ENCODE data around the gene THSD8. TPM values are rescaled to one million over a fixed set of nuclear protein-coding genes. Genes with fewer than 3 reads are reported as not detected.

The THSD8 gene
- total RNA-seq, 4 donors from 2014 or later: 4.8 TPM; not detected in 3

GRCh38 chr19:12833418-12833737 lies 31.5 kb downstream of the THSD8 start:
- Histone ChIP-seq H3K27me3 (peaks cover 0 to 97% of the 10 kb centered on the region in 2 donors), H3K36me3 (no peaks in the 10 kb centered on the region), H3K4me1 (peaks cover 0 to 38% (median 10%) of the 10 kb centered on the region in 4 donors), H3K9me3 (no peaks in the 10 kb centered on the region), H3K4me3 (peak overlapping the region in 3 of 4 donors; percentile 4 to 47 (median 32)), H3K27ac (no peak overlapping the region)
- no peak for TF ChIP-seq EP300 (IDR thresholded peaks at IDR 0.05)
- TF ChIP-seq POLR2A (IDR thresholded peaks at IDR 0.05): no peak
- TF ChIP-seq CTCF (IDR thresholded peaks at IDR 0.05): no peak
- 0 to 2% methylated on average over 3 to 5 of the region's 5 CpGs for WGBS, 2 donors
- no peak for DNase-seq (ENCODE audit: low spot score in 2 of 2)

- Histone ChIP-seq H3K4me1 (peaks cover 0 to 40% (median 15%) of the 10 kb centered on the region in 4 donors), H3K4me3 (peak overlapping the region in 3 of 4 donors; percentile 4 to 47 (median 32)), H3K36me3 (no peaks in the 10 kb centered on the region), H3K27me3 (peaks cover 0 to 97% of the 10 kb centered on the region in 2 donors), H3K9me3 (no peaks in the 10 kb centered on the region), H3K27ac (no peak overlapping the region)
- TF ChIP-seq EP300 (IDR thresholded peaks at IDR 0.05): no peak
- no peak for TF ChIP-seq POLR2A (IDR thresholded peaks at IDR 0.05)
- TF ChIP-seq CTCF (IDR thresholded peaks at IDR 0.05): no peak
- no peak for DNase-seq (ENCODE audit: low spot score in 2 of 2)
- 1% methylated on average over 13 to 34 of the region's 87 CpGs for WGBS, 2 donors
Observed at GRCh38 chr19:12833738-12834565, 32.1 kb downstream of the THSD8 start.

- Histone ChIP-seq H3K4me1 (peaks cover 0 to 41% (median 16%) of the 10 kb centered on the region in 4 donors), H3K9me3 (no peaks in the 10 kb centered on the region), H3K4me3 (peak within 1 kb of the TSS in 3 of 4 donors; percentile 4 to 47 (median 32)), H3K27me3 (peaks cover 0 to 97% of the 10 kb centered on the region in 2 donors), H3K36me3 (no peaks in the 10 kb centered on the region), H3K27ac (no peak within 1 kb of the TSS)
- 8 to 9% methylated on average over 20 of the region's 20 CpGs for WGBS, 2 donors
- no peak for DNase-seq (ENCODE audit: low spot score in 2 of 2)
- no peak for TF ChIP-seq EP300 (IDR thresholded peaks at IDR 0.05)
- TF ChIP-seq POLR2A (IDR thresholded peaks at IDR 0.05): no peak
- no peak for TF ChIP-seq CTCF (IDR thresholded peaks at IDR 0.05)
Observed at GRCh38 chr19:12834566-12834943, 32.7 kb downstream of the THSD8 start, which contains the start of gene RTBDN. TSS of gene RTBDN (minus strand) at chr19:12834579. CDS start at chr19:12829979, 4,600 bp downstream.

GRCh38 chr19:12834976-12835757 lies 33.3 kb downstream of the THSD8 start:
- Histone ChIP-seq H3K4me3 (no peak overlapping the region), H3K27ac (no peak overlapping the region), H3K9me3 (no peaks in the 10 kb centered on the region), H3K36me3 (no peaks in the 10 kb centered on the region), H3K27me3 (peaks cover 0 to 97% of the 10 kb centered on the region in 2 donors), H3K4me1 (peaks cover 0 to 41% (median 16%) of the 10 kb centered on the region in 4 donors)
- DNase-seq (ENCODE audit: low spot score in 2 of 2): no peak
- WGBS, 2 donors: 5 to 8% methylated on average over 38 to 39 of the region's 39 CpGs
- TF ChIP-seq EP300 (IDR thresholded peaks at IDR 0.05) (no peak), POLR2A (IDR thresholded peaks at IDR 0.05) (no peak), CTCF (IDR thresholded peaks at IDR 0.05) (no peak)

- no peak for TF ChIP-seq POLR2A (IDR thresholded peaks at IDR 0.05)
- TF ChIP-seq EP300 (IDR thresholded peaks at IDR 0.05): no peak
- no peak for TF ChIP-seq CTCF (IDR thresholded peaks at IDR 0.05)
- no peaks in the 10 kb centered on the region for H3K9me3 ChIP-seq
- H3K27ac ChIP-seq: no peak overlapping the region
- no peaks in the 10 kb centered on the region for H3K36me3 ChIP-seq
- peaks cover 0 to 54% (median 19%) of the 10 kb centered on the region in 4 donors for H3K4me1 ChIP-seq
- WGBS, 2 donors: 9% methylated on average over 6 of the region's 6 CpGs
- no peak for DNase-seq (ENCODE audit: low spot score in 2 of 2)
- H3K4me3 ChIP-seq: no peak overlapping the region
- peaks cover 0 to 97% of the 10 kb centered on the region in 2 donors for H3K27me3 ChIP-seq
Observed at GRCh38 chr19:12836529-12836863, 34.6 kb downstream of the THSD8 start.

All from tibial nerve (tissue), 4 donors.